ENCODE data around the gene TP53RK.

Gene TP53RK

DNA sequence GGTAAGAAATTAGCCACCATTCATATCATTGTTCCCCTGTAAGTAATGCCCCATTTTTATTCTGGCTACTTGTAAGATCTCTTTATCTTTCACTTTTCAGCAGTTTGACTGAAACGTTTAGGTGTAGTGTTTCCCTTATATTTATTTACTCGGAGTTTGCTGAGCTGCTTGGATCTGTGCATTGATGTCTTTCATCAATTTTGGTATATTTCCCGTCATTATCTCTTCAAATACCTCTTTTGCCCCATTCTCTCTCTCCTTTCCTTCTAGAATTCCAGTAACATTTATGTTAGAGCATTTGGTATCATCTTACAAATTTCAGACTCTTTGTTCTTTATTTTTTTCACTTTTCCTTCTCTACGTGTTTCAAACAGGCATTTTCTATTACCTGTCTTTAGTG lies 28.8 kb downstream of the TP53RK start:
- no peak for DNase-seq (ENCODE audit: low spot score)

- DNase-seq (ENCODE audit: low spot score), result no peak
These were observed 31.6 kb downstream of the TP53RK start for GRCh38 chr20:46657618-46658017.

- DNase-seq (ENCODE audit: low spot score), result no peak
These were observed 32.1 kb downstream of the TP53RK start for GRCh38 chr20:46657137-46657536.

DNA sequence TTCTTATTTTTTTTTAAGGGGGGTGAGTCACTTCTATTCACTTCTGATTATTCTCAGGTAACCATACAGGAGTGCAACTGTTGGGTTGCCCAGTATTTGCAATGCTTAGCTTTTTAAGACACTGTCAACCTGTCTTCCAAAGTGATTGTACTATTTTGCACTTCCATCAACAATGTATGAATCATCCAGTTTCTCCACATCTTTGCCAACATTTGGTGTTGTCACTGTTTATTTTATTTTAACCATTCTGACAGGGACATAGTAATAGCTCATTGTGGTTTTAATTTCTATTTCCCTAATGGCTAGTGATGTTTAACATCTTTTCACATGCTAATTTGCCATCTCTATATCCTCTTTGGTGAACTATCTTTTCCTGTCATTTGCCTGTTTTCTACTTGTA lies 36.5 kb downstream of the TP53RK start:
- DNase-seq (ENCODE audit: low spot score), result no peak

- DNase-seq (ENCODE audit: low spot score), result no peak
These were observed 37.9 kb downstream of the TP53RK start, which contains the start of gene SLC13A3 for GRCh38 chr20:46651091-46651962. TSS of gene SLC13A3 (minus strand) at chr20:46651459. CDS start at chr20:46651421, 38 bp downstream.

DNA sequence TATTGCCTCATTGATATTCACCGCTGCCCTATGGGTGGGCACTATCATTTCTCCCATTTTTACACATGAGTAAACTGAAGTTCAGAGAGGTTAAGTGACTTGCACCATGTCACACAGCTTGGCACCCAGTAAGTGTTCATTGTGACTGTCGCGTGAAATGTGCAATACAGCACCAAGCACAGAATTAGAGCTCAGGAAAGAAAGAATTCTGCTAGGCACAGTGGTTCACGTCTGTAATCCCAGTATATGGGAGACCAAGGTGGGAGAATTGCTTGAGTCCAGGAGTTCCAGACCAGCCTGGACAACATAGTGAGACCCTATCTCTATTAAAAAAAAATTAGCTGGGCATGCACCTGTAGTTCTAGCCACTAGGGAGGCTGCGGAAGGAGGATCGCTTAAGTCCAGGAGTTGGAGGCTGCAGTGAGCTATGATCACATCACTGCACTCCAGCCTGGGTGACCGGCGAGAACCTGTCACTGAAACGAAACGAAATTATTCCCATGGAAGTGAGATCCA lies 38.6 kb downstream of the TP53RK start:
- DNase-seq (ENCODE audit: low spot score), result no peak

- no peak for DNase-seq (ENCODE audit: low spot score)
These were observed 39.2 kb downstream of the TP53RK start for GRCh38 chr20:46649965-46650542.

DNA sequence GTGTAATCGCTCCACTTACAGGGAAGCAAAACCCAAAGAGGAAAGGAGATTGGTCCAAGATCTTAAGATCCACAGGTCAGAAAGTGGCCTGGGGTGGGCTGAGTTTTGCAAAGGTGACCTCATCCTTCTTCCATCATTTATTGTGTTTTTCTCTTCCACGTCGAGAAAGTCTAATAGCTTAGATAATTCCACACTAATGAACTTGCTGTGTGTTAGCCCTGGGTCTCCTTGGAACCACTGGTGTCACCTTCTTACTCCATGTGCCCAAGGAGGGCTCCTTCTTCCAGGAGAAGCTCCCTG lies 39.6 kb downstream of the TP53RK start:
- no peak for DNase-seq (ENCODE audit: low spot score)

DNA sequence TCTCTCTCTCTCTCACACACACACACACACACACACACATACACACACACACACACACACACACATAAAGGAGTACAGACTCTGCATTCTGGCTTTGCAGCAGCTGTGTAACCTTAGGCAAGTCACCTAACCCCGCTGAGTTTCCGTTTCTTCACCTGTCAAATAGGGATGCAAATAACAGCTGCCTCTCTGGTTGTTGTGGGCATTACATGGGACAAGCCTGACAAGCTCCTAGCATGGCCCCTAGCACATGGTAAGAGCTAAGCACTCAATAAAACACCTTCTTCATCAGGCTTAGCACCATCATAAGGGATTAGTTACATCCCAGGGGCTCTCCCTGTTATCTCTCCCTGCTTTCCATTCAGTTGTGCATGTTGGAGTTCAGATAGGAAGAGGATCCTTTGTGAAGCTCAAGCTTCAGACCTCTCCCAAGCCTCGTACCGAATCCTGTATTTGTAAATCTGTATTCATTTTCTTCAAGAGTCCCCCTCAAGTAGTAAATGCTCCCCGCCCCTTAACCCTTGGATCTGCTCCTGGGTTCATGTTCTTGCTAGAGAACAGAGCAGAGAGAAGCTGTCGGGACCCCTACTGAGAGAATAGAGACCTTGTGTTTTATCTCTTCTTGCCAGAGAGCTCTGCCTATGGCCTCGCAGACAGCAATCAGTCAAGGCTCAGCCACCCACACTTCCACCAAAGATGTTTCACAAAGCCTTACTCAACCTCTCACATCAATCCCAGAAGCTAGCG lies 40.2 kb downstream of the TP53RK start:
- DNase-seq (ENCODE audit: low spot score), result no peak

DNA sequence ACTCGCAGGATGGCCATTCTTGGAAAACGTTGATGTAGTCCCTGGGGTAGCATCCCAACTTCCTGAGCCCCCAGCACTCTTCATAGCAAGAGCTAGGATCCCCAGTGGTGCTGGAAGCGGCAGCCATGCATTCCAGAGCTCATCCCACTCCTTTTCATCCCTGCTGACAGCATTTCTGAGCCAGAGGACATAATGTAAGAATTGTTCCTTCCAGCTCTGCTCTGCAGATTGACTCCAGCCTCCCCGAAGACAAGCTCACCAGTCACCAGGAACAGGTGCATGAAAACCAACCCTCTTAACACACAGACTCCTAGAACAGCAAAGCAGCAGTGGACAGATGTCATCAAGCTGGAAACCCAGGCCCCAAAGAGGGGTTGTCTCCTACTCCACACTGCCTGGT lies 41.8 kb downstream of the TP53RK start:
- DNase-seq (ENCODE audit: low spot score), result no peak

DNA sequence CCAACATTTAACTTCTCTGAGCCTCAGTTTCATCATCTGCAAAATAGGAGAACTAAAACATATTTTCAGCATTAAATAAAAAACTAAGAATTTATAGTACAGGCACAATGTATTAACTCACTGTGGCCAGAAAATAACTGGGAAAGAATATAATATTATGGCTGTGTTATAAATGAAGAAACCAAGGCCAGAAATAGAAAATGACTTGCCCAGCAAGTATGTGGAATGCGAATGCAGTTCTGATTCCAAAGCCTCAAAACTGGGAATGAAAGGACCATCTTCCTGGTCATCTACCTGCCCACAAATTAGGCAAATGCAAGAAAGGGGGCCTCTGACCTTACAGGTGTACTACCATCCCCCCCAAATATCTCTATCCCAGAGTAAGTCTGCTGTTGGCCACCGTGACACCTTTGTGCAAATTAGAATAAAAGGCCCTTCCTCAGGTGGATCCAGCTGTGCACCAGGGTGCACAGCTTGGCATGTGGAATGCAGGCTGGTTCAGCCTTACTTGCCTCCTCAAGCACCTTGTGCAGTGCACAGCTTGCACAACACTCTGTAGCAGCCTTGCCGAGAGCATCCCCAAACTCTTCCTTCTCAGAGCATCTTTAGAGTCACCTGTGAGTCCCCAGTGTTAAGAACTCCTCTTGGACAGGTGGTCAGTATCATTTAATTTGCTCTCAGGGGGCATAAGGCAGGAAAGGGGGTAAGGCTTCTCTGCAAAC lies 42.4 kb downstream of the TP53RK start:
- DNase-seq (ENCODE audit: low spot score), result peak; percentile 58

DNA sequence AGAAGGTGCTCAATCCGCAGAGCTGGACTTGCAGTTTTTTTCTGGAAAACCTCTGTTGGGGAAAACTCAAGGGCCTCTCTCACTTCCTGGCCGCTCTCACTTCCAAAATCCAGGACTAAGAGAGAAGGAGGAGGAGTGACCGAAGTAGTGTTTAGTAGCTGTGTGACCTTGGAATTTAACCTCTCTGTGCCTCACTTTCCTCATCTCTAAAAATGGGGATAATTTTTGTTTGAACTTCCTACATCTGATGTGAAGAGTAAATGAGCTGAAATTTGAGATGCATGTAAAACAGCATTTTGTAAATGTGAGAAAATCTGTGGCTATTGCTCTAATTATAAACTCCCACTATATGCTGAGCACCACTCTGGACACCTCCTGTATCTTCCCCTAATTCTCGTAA lies 43.1 kb downstream of the TP53RK start:
- DNase-seq (ENCODE audit: low spot score), result no peak

GRCh38 chr20:46644733-46645132 lies 44.5 kb downstream of the TP53RK start:
- no peak for DNase-seq (ENCODE audit: low spot score)

DNA sequence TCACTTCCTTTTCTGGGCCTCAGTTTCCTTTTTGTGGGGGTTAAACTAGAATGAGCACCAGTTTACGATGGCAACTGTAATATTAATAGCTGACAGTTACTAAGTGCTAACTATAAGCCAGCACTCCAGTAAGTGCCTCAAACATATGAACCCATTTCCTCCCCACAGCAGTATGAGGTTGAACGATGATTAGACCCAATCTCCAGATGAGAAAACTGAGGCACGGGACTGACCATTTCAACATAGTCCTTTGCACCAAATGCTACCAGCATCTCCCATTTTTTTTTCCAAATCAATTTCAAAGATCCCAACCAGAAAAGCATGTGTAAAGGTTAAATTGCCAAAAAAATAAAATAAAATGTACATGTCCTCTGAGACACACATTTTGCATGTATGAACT lies 45.1 kb downstream of the TP53RK start:
- DNase-seq (ENCODE audit: low spot score), result no peak

DNA sequence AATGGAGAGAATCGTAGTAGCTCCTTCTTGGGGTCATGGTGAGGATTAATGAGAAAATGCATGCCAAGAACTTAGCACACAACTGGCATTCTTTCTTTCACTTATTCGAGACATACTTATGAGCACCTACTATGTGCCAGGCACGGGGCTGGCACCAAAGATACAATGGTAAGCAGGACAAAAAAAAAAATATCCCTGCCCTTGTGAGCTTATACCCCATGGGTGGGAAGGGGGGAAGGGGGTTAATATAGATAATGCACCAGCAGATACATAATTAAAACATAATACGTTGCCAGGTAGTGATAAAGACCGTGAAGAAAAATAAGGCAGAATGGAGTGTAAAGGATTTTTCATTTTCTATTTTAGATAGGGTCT lies 46.3 kb downstream of the TP53RK start:
- no peak for DNase-seq (ENCODE audit: low spot score)

DNA sequence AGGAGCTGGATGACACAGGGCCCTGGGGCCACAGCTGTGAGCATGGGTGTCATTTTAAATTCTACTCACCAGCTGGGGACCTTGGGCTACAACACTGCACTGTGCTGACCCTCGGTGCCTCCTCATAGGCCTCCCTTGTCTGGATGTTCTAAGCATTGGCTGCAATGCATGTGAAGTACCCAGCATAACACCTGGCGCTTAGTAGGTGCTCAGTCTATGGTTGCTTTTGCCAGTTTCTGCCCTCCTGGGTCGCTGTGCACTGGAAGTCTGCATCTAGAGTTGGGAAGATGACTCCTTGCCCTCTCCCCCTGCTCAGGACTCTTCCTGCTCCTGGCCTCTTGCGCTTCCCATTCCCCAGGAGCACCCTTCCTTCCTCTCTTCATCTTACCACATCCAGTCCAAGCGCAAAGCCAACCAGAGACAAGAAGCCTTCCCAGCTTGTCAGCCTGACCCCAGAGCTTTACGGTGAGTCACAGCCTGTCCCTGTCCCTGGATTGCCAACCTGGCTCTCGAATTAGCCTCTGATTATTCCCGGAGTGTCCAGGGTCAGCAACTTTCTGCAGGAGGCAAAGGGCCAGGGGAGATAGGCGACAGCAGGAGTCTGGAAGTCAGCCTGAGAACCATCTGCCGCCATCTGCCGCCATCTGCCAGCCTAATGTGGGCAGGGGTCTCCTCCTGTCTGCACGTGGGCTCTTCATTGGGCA lies 46.8 kb downstream of the TP53RK start:
- no peak for DNase-seq (ENCODE audit: low spot score)

GRCh38 chr20:46641424-46641823 lies 47.8 kb downstream of the TP53RK start:
- DNase-seq (ENCODE audit: low spot score), result no peak

DNA sequence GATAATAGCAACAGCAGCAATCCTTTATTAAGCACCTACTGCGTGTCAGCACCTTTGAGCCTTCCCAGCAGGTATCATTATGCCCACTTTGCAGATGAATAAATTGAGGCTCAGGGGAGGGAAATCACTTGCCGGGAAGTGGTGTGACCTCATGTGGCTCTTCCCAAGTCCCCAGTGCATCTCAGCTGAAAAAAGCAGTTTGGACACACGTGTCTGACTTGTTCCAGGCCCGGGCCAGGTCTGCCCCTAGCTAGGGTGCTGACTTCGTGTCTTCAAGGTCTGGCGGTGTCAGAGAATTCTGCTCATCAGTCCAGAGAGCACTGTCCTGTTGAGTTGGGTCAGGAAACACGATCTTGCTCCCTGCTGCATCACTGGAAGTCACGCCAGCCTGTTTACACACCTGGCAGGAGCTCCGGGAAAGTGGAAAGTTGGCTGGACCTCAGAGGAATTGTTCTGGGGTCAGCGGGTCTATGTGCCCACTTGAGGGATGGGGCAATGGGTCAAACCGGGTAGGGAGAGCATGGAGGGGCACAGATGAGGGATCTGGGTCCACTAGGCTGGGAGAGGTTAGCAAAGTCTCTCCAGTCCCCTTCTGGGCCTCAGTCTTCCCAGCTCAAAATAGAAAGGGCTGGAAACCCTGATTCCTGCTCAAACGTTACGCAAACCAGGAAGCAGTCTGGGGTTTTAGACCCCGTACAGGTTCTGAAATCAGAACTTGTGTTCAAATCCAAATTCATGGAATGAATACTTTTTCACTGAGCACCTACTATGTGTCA lies 48.5 kb downstream of the TP53RK start:
- no peak for DNase-seq (ENCODE audit: low spot score)

GRCh38 chr20:46640044-46640443 lies 49.2 kb downstream of the TP53RK start:
- no peak for DNase-seq (ENCODE audit: low spot score)

DNA sequence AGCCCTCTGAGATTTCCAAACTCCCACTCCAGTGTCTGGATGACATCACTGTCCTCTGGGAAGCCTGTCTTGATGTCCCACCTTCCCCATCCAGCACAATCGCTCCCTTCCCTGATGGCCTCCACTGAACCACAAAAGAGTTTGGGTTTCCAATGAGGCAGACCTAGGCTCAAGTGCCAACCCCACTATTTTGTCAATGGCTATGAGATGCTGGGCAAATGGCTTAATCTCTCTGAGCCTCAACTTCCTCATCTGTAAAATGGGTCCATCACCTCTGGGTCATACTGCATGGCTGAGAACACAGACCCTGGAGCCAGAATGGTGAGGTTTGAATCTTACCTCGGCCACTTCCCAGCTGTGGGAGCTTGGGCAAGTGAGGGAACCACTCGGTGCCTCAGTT lies 49.7 kb downstream of the TP53RK start:
- no peak for DNase-seq (ENCODE audit: low spot score)

- no peak for DNase-seq (ENCODE audit: low spot score)
These were observed 50.4 kb downstream of the TP53RK start for GRCh38 chr20:46638898-46639274.
